RPMI7951 (cell line): ENCODE data around the gene SEMA4A. TPM values are rescaled to one million over a fixed set of nuclear protein-coding genes. Genes with fewer than 3 reads are reported as not detected.
"Not testable (repeated sequence)": the region's sequence is repeated elsewhere in the genome, so short reads cannot be mapped to it uniquely, and the experiment has no call there.

Source experiments
- DNase-seq: peaks from one replicate; pipeline ENCODE4 v3.0.0-alpha.2; 2012; ENCODE audit warnings: low read depth
- total RNA-seq: library from RNA; depleted of rRNA; stranded (reverse); fragments of >200 nt; shearing (Covaris generic); gene quantifications from 2 replicates; pipeline ENCODE4 v1.2.3, GENCODE V29; 2014

The SEMA4A gene
- total RNA-seq, 1 experiment from 2014 or later = 0.36 TPM

DNA sequence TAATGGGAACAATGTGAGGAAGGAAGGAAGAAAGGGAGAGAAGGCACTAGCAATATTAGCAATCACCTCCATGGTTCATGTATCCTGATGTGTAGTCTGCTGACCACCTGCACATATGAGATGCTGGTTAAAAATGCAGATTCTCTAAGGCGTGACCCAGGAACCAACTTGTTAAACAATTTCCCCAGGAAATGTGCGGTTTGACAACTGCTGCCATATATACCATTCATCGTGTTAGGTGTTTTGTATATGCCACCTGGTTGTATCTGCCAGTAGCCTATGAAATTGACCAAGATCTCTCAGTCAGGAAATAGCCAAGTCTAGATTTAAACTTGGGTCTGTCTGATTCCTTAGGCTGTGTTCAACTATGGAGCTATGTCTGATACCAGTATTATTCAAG, 4.1 kb downstream of the SEMA4A start:
- no peak for DNase-seq

DNA sequence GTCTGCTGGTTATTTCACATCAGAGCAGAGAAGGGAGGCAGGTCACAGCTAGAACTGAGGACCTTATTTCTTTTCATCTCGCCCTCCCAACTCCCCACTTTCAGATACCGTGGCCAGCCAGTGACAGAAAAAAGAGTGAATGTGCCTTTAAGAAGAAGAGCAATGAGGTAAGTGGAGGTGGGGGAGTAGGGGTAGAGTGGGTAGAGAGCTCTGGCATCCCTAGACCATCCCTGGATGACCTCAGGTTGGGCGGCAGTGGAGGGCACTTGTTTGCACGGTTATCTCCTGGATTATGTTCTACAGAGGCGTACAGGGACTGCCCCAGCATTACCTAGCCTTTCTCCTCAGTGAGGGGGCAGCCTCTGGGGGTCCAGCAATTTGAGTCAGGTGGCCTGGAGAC, 4.6 kb downstream of the SEMA4A start:
- DNase-seq = no peak

DNA sequence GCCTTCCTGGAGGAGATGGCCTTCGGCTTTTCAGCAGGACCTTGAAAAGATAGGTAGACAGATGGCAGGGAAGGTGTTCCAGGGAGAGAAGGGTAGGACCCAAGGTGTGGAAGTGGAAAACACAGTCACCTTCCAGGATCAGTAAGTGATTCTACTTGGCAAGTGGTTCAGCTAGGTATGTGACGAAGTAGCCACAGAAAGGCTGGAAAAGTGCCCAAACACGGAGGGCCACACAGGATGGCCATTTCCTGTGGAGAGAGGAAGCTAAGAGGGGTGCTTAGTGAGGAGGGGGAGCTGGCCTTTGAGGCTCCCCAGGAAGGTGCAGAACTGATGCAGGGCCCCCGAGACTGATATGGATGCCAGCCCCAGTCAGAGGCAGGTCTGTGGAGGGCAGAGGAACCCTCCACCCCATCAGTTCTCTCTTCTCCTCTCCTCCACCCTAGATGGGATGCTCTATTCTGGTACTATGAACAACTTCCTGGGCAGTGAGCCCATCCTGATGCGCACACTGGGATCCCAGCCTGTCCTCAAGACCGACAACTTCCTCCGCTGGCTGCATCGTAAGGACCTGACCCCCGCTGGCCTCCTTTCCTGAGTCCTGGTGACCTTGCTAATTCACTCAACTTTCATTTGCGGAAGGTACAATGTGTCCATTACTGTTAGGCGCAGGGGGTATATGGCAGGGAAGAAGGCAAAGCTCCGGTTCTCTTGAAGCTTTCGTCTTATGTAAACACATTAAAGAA, 6.8 kb downstream of the SEMA4A start:
- DNase-seq = no peak

DNA sequence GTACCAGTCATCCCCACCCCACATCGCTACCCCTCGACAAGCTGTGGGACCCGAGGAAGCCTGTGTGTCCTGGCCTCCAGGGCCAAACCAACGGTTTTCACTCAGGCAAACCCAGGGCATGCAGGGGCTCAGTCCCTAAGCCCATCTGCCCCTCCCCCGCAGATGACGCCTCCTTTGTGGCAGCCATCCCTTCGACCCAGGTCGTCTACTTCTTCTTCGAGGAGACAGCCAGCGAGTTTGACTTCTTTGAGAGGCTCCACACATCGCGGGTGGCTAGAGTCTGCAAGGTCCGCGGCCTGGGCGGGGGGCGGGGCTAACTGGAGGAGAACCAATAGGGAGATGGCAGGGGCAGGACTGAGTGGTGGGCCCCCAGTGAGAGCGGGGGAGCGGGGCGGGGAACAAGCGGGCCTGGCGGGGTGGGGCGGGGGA, 7.4 kb downstream of the SEMA4A start:
- DNase-seq = peak; percentile 72

DNA sequence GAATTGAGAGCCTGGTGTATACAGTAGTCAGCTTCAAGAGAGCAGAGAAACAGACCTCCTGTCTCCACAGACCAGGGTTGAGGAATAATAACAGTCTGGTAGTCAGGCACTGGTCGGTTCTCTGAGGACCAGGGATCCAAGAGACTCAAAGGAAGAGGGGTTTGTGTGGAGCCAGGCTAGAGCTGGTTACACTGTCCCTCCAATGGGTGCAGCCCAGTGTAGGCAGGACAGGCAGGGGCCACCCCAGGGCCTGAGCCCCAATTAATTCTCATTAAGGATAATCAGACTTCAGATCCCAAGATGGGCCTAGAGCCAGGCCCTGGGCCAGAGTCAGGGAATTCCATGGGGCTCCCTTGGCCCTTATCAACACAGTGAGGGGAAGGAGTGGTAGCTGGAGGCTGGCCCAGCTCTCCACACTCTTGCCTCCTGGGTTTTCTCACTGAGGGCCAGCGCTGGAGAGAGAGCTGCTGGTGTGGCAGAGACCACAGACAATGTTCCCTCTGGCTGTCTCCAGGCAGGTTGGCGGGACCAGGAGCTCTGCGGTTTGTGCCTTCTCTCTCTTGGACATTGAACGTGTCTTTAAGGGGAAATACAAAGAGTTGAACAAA, 9.1 kb downstream of the SEMA4A start:
- DNase-seq = no peak

DNA sequence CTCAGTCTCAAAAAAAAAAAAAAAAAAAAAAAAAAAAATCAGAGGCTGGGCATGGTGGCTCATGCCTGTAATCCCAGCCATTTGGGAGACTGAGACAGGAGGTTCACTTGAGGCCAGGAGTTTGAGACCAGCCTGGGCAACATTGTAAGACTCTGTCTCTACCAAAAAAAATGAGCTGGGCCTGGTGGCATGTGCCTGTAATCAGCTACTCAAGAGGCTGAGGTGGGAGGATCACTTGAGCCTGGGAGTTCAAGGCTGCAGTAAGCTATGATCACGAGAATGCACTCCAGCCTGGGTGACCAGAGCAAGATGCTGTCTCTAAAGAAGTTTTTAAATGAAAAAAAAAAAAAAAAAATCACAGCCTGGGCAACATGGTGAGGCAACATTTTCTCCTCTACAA, 10.3 kb downstream of the SEMA4A start:
- DNase-seq = no peak

DNA sequence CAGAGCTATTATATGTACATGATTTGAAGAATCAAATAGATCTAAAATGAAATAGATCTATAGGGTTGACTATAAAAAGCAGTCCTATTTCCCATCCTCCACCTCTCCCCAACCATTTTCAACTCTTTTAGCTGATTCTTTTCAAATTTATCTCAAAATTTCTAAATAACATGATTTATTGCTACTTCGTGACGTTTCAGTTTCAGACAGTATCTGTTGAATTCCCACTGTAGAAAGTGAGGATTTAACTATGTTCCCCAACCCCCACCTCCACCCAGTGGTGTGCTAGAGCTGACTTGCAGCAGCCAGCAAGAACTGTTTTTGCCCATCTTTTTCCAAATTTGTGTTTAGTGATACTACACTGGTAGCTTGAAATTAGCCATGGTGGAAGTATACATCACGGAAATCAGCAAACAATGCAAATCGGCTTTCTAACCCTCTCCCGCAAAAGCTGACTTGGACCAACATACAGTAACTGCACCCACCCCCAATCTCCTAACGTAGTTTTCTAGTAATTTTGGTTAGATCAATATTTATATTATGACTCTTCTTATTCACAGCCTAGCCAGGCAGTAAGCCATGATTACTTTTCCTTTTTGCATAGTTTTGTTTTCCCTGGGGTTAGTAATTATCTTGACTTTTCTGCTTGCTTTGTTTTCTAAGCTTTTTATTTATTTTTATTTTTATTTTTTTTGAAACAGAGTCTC, 10.9 kb downstream of the SEMA4A start:
- no peak for DNase-seq

DNA sequence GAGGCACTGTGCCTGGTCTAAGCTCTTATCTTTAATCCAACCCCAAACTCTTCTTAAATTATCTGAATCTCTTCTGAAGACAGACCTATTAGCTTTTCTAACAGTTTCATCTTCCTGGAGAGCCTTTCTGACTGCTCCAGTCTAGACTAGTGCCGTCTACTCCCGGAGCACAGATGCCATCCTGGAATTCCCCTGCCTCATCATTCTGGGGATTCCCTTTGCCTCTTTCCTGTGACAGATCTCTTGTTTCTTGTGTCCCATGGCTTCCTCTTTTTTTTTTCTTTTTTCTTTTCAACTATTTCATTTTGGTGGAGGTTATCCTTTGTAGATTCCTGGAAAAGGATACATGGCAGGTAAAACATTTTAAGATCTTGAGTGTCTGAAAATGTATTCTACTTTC, 11.7 kb downstream of the SEMA4A start:
- DNase-seq = no peak

DNA sequence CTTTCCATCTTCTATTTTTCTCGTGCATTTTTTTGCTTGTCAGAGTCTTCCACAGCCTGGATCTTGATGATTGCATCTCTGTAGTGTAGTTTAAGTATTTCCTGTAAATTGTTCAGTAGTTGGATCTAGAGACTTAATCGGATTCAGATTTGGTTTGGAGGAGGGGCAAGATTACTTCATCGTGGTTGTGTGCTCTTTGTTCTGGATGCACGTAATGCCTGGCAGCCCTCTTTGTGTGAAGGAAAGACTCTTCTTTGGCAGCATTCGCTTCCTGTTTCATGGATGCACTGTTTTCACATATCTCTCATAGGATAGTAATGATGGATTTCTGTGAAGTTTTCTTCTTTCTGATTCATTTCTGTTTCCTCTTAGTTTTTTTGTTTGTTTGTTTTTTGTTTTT, 14.2 kb downstream of the SEMA4A start:
- no peak for DNase-seq

DNA sequence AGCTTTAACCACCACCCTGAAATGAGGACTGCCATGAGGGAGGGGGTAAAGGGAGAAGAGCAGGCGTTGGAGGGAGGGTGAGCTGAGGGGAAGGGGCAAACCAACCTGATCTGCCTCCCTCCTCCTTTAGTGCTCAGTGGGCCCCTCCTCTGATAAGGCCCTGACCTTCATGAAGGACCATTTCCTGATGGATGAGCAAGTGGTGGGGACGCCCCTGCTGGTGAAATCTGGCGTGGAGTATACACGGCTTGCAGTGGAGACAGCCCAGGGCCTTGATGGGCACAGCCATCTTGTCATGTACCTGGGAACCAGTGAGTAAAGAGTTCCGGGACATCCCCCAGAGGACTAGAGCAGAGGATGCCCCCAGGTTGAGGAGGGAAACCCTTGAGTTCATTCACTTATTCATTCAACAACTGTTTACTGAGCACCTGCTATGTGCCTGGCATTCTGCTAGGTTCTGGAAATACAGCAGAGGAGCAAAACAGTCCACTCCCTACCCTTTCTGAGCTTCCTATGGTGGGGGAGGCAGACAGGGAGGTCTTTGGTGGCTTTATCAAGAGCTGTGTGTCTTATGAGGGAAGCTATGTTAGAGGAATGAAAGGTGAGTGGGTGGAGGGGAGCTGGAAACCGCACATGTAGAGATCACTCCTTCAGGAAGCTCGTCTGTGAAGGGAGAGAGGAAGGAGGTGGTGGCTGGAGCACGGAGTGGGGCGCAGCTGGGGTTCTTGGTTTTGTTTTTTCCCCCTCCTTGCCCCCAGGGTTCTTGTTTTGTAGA, 19.5 kb downstream of the SEMA4A start:
- DNase-seq = no peak

DNA sequence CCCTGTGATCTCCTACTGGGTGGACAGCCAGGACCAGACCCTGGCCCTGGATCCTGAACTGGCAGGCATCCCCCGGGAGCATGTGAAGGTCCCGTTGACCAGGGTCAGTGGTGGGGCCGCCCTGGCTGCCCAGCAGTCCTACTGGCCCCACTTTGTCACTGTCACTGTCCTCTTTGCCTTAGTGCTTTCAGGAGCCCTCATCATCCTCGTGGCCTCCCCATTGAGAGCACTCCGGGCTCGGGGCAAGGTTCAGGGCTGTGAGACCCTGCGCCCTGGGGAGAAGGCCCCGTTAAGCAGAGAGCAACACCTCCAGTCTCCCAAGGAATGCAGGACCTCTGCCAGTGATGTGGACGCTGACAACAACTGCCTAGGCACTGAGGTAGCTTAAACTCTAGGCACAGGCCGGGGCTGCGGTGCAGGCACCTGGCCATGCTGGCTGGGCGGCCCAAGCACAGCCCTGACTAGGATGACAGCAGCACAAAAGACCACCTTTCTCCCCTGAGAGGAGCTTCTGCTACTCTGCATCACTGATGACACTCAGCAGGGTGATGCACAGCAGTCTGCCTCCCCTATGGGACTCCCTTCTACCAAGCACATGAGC, 23.3 kb downstream of the SEMA4A start:
- DNase-seq = no peak

DNA sequence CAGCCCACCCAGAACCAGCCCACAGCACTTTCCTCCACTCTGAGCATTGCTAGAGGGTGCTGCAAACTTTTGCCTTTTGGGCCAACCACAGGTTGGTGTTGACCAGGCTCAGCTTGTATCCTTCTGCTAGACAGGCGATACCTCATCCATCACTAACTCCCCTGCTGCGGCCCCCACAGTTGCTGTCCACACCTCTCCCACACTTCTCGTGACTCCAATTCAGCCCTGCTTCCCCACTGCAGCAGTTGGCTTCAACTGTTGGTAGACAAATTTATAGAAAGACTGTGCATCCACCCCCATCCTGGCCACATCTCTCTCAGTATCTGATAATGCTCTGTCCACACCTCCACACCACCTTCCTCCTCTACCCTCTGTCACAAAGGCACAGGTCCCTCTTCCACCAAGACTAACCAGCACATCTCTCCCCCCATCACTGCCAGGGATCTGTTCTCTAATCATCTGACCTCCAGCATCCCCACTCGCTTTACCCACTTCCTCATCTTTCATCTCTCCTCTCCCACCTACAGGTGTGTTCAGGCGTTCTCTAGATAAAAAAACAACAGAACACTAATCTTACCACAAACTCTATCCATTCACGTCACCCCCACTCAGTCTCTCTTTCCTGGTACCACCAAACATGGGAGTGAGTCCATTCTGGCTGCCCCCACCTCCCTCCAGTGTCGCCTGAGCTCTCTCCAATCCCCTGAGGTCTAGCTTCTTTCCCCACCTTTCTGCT, 24.7 kb downstream of the SEMA4A start:
- DNase-seq = no peak

DNA sequence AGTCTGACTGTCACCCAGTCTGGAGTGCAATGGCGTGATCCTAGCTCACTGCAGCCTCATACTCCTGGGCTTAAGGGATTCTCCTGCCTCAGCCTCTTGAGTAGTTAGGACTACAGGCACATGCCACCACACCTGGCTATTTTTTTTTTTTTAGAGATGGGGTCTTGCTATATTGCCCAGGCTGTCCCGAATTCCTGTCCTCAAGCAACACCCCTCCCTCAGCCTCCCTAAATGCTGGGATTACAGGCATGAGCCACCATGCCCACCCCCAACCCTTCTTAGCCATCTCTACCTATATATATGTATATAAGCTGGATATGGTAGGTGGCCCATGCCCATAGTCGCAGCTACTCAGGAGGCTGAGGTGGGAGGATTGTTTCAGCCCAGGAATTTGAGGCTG, 27.1 kb downstream of the SEMA4A start:
- DNase-seq = no peak

DNA sequence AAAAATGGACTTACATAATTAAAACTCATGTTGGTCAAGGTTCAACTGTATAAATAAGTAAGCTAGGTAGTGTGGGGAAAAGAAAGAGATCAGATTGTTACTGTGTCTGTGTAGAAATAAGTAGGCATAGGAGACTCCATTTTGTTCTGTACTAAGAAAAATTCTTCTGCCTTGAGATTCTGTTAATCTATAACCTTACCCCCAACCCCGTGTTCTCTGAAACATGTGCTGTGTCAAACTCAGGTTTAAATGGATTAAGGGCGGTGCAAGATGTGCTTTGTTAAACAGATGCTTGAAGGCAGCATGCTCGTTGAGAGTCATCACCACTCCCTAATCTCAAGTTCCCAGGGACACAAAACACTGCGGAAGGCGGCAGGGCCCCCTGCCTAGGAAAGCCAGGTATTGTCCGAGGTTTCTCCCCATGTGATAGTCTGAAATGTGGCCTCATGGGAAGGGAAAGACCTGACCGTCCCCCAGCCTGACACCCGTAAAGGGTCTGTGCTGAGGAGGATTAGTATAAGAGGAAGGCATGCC, 28.1 kb downstream of the SEMA4A start:
- DNase-seq = not testable (repeated sequence)

DNA sequence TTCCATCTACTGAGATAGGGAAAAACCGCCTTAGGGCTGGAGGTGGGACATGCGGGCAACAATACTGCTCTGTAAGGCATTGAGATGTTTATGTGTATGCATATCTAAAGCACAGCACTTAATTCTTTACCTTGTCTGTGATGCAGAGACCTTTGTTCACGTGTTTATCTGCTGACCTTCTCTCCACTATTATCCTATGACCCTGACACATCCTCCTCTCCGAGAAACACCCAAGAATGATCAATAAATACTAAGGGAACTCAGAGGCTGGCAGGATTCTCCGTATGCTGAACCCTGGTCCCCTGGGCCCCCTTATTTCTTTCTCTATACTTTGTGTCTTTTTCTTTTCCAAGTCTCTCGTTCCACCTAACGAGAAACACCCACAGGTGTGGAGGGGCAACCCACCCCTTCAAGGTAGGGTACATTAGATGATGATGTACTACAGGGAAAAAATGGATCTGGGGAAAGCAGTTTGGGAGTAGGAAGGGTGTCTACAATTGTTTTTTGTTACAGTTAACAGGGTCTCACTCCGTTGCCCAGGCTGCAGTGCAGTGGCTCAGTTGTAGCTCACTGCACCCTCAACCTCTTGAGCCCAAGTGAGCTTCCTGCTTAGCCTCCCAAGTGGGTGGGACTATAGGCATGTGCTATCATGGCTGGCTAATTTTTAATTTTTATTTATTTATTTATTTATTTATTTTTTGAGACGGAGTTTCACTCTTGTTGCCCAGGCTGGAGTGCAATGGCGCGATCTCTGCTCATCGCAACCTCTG, 28.8 kb downstream of the SEMA4A start:
- not testable (repeated sequence) for DNase-seq

DNA sequence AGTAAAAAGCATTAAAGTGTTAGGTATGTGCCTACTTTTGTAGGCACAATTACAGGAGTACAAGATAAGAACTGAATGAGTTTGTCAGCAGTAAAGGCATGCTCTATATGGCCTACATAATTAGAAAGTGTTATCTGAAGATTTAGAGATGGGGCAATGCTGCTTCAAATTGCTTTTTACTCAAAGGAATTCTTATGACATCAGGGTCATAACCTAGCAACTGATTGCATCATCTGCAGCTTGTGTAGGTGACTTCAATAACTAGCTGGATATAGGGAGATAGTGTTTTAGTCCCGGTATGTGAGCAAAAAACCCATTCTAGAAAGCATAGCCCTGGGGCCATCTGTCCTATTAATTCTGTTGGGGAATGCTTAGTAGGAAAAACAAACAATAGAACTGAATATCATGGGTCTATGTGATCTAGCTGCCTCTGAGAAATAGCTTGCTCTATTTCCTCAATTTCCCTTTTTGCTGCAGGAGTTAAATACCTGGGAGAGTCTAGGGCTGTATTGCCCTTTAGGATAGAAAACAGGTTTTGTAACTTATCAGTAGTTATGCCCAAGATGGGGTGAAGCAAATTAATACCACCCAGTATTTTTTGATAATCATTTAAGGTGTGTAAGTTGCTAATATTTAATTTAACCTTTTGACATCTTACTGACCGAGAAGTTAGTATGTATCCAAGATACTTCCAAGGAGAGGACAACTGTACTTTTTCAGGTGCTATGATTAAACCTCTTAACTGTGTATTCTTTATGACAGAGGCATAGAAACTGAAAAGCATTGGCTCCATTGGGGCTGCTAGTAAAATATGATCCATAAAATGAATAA, 33.2 kb downstream of the SEMA4A start:
- DNase-seq = not testable (repeated sequence)

DNA sequence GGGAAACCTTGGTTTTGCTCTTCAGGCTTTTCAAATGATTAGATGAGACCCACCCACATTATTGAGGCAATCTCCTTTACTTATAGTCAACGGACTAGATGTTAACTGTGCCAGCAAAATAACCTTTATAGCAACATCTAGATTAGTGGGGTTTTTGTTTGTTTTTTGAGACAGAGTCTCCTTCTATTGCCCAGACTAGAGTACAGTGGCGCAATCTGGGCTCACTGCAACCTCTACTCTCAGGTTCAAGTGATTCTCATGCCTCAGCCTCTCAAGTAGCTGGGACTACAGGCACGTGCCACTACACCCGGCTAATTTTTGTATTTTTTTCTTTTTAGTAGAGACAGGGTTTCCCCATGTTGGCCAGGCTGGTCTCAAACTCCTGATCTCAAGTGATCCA, 36.9 kb downstream of the SEMA4A start:
- DNase-seq = not testable (repeated sequence)

DNA sequence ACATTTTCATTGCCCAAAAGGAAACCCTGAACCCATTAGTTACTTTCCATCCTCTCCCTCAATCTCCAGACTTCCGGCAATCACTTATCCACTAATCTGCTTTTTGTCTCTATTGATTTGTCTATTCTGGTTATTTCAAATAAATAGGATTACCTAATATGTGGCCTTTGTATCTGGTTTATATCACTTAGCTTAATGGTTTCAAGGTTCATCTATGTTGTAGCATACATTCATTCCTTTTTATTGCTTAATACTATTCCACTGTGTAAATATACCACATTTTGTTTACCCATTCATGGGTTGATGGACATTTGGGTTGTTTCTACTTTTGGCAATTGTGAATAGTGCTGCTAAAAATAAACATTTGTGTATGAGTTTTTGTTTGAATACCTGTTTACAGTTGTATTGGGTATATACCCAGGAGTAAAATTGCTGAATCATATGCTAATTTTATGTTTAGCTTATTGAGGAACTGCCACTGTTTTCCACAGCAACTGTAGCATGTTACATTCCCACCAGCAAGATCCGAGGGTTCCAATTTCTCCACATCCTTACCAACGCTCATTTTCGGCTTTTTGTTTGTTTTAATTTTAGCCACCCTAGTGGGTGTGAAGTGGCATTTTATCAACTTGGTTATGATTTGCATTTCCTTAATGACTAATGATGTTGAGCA, 38.0 kb downstream of the SEMA4A start:
- no peak for DNase-seq

DNA sequence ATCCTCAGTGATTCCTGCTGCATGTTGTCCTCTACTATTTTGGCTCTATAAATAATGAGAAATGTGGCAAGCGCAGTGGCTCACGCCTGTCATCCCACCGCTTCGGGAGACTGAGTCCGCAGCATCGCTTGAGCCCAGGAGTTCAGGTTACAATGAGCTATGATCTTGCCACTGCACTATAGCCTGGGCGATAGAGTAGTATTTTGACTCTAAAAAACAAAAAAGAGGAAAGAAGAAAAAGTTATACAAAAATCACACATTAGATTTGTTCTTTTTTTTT, 39.8 kb downstream of the SEMA4A start:
- no peak for DNase-seq
